HepG2 (cell line): ENCODE results near the gene CCDC158. TPM values are rescaled to one million over a fixed set of nuclear protein-coding genes. Genes with fewer than 3 reads are reported as not detected.
A peak's percentile ranks its signal among the peaks of the same experiment; 100 is the strongest.

Experiments
- CENPX ChIP-seq: sonication (generic); formaldehyde crosslinking; IDR thresholded peaks from 2 replicates; pipeline ENCODE4 v1.9.0; 2021; ENCODE audit warnings: mild to moderate bottlenecking, missing genetic modification reagents, moderate library complexity
- FOXJ3 ChIP-seq: sonication (generic); formaldehyde crosslinking; IDR thresholded peaks from 2 replicates; pipeline ENCODE4 v1.4.0; 2020; ENCODE audit warnings: missing genetic modification reagents, mild to moderate bottlenecking, borderline replicate concordance
- KDM1A ChIP-seq: IDR thresholded peaks from 2 replicates; pipeline ENCODE4 v1.6.1; 2016; ENCODE audit warnings: missing compliant biosample characterization
- KLF12 ChIP-seq: sonication (generic); formaldehyde crosslinking; IDR thresholded peaks from 2 replicates; pipeline ENCODE4 v1.4.0; 2020; ENCODE audit warnings: missing genetic modification reagents, borderline replicate concordance
- KMT2B ChIP-seq: IDR thresholded peaks from 2 replicates; pipeline ENCODE4 v1.6.1; 2016; ENCODE audit warnings: missing genetic modification reagents, missing compliant biosample characterization
- LCORL ChIP-seq, 2 experiments: fragments of 450-650 bp in 1 of 2; sonication (generic) in 1 of 2; formaldehyde crosslinking in 1 of 2; IDR thresholded peaks; 2 replicates each; pipeline versions ENCODE4 v1.5.0 to v1.6.1; 2017 to 2020; ENCODE audit warnings: antibody characterized with exemption in 1 of 2, missing genetic modification reagents in 1 of 2
- NR3C1 ChIP-seq: sonication (generic); formaldehyde crosslinking; IDR thresholded peaks from 2 replicates; pipeline ENCODE4 v1.4.0; 2020; ENCODE audit warnings: missing genetic modification reagents
- PBX3 ChIP-seq: sonication (generic); formaldehyde crosslinking; IDR thresholded peaks from 2 replicates; pipeline ENCODE4 v1.8.1; 2023; ENCODE audit warnings: missing genetic modification reagents, inconsistent platforms, borderline replicate concordance
- RELA ChIP-seq: sonication (generic); formaldehyde crosslinking; IDR thresholded peaks from 2 replicates; pipeline ENCODE4 v1.4.0; 2020; ENCODE audit warnings: missing genetic modification reagents
- SNAPC5 ChIP-seq: sonication (generic); formaldehyde crosslinking; IDR thresholded peaks from 2 replicates; pipeline ENCODE4 v1.8.1; 2023; ENCODE audit warnings: mild to moderate bottlenecking, missing genetic modification reagents, borderline replicate concordance
- TBX2 ChIP-seq: sonication (generic); formaldehyde crosslinking; IDR thresholded peaks from 2 replicates; pipeline ENCODE4 v1.5.0; 2020; ENCODE audit warnings: missing genetic modification reagents, mild to moderate bottlenecking, borderline replicate concordance
- UBTF ChIP-seq: sonication (generic); formaldehyde crosslinking; IDR thresholded peaks from 2 replicates; pipeline ENCODE4 v1.4.0; 2020; ENCODE audit warnings: mild to moderate bottlenecking, missing genetic modification reagents
- ZBTB49 ChIP-seq: sonication (generic); formaldehyde crosslinking; IDR thresholded peaks from 2 replicates; pipeline ENCODE4 v1.4.0; 2020; ENCODE audit warnings: missing genetic modification reagents, borderline replicate concordance
- ZFP62 ChIP-seq: sonication (generic); formaldehyde crosslinking; IDR thresholded peaks from 2 replicates; pipeline ENCODE4 v1.4.0; 2020; ENCODE audit warnings: missing genetic modification reagents
- ZNF256 ChIP-seq: sonication (generic); formaldehyde crosslinking; conservative IDR thresholded peaks from 2 replicates; pipeline ENCODE4 v1.4.0; 2020; ENCODE audit warnings: missing genetic modification reagents
- ZNF280D ChIP-seq: sonication (generic); formaldehyde crosslinking; IDR thresholded peaks from 2 replicates; pipeline ENCODE4 v1.5.1; 2020; ENCODE audit warnings: mild to moderate bottlenecking, missing genetic modification reagents
- ZNF484 ChIP-seq: sonication (generic); formaldehyde crosslinking; IDR thresholded peaks from 2 replicates; pipeline ENCODE4 v1.5.1; 2020; ENCODE audit warnings: mild to moderate bottlenecking, low read depth, missing genetic modification reagents, borderline replicate concordance
- ZNF703 ChIP-seq: sonication (generic); formaldehyde crosslinking; IDR thresholded peaks from 2 replicates; pipeline ENCODE4 v1.5.1; 2020; ENCODE audit warnings: missing genetic modification reagents, mild to moderate bottlenecking, moderate library complexity, borderline replicate concordance
- polyA plus RNA-seq, 8 experiments: library from polyadenylated mRNA; depleted of rRNA in 3 of 8; stranded (reverse) in 7 of 8; unstranded in 1 of 8; fragments of >200 nt; fragmentation: Illumina TruSeq in 4 of 8; extraction: Trizol in 4 of 8; gene quantifications; 2 replicates each; pipeline versions ENCODE4 v1.2.1 to v1.2.3, GENCODE V29; 2011 to 2016; ENCODE audit warnings: low read depth in 4 of 8, missing spikeins in 1 of 8, mixed read lengths in 1 of 8; ENCODE audit not compliant: insufficient read depth in 1 of 8
- total RNA-seq, 5 experiments: library from RNA; depleted of rRNA; stranded (reverse); fragments of >200 nt; fragmentation: Illumina TruSeq; extraction: Trizol; gene quantifications; 2 replicates each; pipeline ENCODE4 v1.2.3, GENCODE V29; 2016; ENCODE audit warnings: low read depth in 1 of 5

The CCDC158 gene
- total and polyA plus RNA-seq, 2 of the 13 experiments (the other 11 are each of a cell fraction or from before 2014, with no cell fraction given): not detected

GRCh38 chr4:76305971-76306881, 114.7 kb downstream of the CCDC158 start, which contains the start of gene STBD1 (continued):
- TF ChIP-seq PBX3 (CRISPR knock-in tag) (no peak), KLF12 (0 out of 2 replicates have a peak, but pooled peaks have one; percentile 7), RELA (CRISPR knock-in tag) (no peak), UBTF (CRISPR knock-in tag) (peak; percentile 99), ZNF703 (CRISPR knock-in tag) (peak; percentile 65; the same call in 1 of the 2 replicates), ZNF256 (CRISPR knock-in tag) (0 out of 2 replicates have a peak, but pooled peaks have one; percentile 40), LCORL (IDR thresholded peaks at IDR 0.05) (no peak), LCORL (CRISPR knock-in tag; IDR thresholded peaks at IDR 0.05) (peak; percentile 75), TBX2 (CRISPR knock-in tag) (no peak; the same call in 1 of the 2 replicates), KDM1A (no peak), FOXJ3 (CRISPR knock-in tag) (no peak), ZNF280D (CRISPR knock-in tag) (no peak; the same call in 1 of the 2 replicates), SNAPC5 (CRISPR knock-in tag) (no peak), NR3C1 (CRISPR knock-in tag) (no peak), KMT2B (peak; percentile 64; the same call in 1 of the 2 replicates), CENPX (CRISPR knock-in tag) (no peak), ZBTB49 (CRISPR knock-in tag) (no peak), ZFP62 (no peak), ZNF484 (no peak)
